ENCODE measurements around the gene HES2. TPM values are rescaled to one million over a fixed set of nuclear protein-coding genes. Genes with fewer than 3 reads are reported as not detected.

The HES2 gene
- polyA plus RNA-seq, 1 donor from 2014 or later, result not detected

GRCh38 chr1:6380037-6380436, 39.7 kb downstream of the HES2 start:
- Histone ChIP-seq H3F3A (ENCODE audit: insufficient read depth, low read length, poor library complexity, severe bottlenecking) (no peaks in the 10 kb centered on the region), H3K4me3 (ENCODE audit: low read length) (no peak overlapping the region), H4K20me1 (ENCODE audit: insufficient read depth) (peaks cover 4% of the 10 kb centered on the region), H3K9me2 (ENCODE audit: insufficient read depth, low read length) (no peaks in the 10 kb centered on the region), H3K9ac (ENCODE audit: low read length) (no peak overlapping the region), H3K27ac (ENCODE audit: low read length) (no peak overlapping the region), H3K27me3 (ENCODE audit: insufficient read depth, low read depth, low read length) (no peaks in the 10 kb centered on the region), H3K79me2 (replicated peaks; ENCODE audit: insufficient read depth, low read length) (peaks cover 29% of the 10 kb centered on the region), H3K4me2 (ENCODE audit: low read length) (no peak overlapping the region), H2AFZ (ENCODE audit: low read depth, low read length) (no peak overlapping the region), H3K9me3 (ENCODE audit: low read length) (peaks cover 4% of the 10 kb centered on the region), H3K36me3 (ENCODE audit: insufficient read depth, low read length) (no peaks in the 10 kb centered on the region)
- TF ChIP-seq, protein P1, sequence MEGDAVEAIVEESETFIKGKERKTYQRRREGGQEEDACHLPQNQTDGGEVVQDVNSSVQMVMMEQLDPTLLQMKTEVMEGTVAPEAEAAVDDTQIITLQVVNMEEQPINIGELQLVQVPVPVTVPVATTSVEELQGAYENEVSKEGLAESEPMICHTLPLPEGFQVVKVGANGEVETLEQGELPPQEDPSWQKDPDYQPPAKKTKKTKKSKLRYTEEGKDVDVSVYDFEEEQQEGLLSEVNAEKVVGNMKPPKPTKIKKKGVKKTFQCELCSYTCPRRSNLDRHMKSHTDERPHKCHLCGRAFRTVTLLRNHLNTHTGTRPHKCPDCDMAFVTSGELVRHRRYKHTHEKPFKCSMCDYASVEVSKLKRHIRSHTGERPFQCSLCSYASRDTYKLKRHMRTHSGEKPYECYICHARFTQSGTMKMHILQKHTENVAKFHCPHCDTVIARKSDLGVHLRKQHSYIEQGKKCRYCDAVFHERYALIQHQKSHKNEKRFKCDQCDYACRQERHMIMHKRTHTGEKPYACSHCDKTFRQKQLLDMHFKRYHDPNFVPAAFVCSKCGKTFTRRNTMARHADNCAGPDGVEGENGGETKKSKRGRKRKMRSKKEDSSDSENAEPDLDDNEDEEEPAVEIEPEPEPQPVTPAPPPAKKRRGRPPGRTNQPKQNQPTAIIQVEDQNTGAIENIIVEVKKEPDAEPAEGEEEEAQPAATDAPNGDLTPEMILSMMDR (IDR thresholded peaks at IDR 0.05; ENCODE audit: poor library complexity, severe bottlenecking), result no peak
- TF ChIP-seq, protein P2, sequence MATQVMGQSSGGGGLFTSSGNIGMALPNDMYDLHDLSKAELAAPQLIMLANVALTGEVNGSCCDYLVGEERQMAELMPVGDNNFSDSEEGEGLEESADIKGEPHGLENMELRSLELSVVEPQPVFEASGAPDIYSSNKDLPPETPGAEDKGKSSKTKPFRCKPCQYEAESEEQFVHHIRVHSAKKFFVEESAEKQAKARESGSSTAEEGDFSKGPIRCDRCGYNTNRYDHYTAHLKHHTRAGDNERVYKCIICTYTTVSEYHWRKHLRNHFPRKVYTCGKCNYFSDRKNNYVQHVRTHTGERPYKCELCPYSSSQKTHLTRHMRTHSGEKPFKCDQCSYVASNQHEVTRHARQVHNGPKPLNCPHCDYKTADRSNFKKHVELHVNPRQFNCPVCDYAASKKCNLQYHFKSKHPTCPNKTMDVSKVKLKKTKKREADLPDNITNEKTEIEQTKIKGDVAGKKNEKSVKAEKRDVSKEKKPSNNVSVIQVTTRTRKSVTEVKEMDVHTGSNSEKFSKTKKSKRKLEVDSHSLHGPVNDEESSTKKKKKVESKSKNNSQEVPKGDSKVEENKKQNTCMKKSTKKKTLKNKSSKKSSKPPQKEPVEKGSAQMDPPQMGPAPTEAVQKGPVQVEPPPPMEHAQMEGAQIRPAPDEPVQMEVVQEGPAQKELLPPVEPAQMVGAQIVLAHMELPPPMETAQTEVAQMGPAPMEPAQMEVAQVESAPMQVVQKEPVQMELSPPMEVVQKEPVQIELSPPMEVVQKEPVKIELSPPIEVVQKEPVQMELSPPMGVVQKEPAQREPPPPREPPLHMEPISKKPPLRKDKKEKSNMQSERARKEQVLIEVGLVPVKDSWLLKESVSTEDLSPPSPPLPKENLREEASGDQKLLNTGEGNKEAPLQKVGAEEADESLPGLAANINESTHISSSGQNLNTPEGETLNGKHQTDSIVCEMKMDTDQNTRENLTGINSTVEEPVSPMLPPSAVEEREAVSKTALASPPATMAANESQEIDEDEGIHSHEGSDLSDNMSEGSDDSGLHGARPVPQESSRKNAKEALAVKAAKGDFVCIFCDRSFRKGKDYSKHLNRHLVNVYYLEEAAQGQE (IDR thresholded peaks at IDR 0.05; ENCODE audit: borderline replicate concordance), result no peak
- TF ChIP-seq RAD21 (conservative IDR thresholded peaks at IDR 0.05) (no peak), TAF1 (IDR thresholded peaks at IDR 0.05; ENCODE audit: low read depth) (no peak)

DNA sequence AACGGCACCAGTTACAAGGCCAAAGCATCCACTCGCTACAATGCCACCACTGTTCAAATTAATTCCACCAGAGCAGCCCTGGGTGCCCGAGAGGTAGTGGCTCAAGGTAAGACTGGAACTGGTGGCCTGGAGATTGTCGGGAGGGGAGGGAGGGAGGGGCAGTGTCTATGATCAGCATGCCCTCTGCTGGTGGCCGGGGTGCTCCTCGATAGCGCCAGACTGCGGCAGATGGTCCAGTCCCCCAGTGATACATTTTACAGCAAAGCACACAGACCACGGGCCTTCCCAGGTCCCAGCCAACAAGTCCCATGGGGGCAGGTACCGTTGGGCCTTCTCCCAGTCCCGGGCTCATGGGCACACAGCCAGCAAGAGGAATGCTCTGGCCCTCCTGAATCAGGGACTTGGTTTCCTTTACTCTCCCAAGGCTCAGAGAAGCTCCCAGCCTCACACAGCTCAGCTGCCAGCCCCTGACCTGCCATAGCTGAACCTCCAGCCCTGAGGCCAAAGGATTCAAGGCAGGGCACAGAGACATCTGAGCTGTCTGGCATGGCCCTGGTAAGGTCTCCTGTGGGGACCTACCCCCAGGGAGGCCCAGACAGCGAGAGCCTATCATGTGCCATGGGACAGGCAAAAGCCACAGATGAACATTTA, 41.5 kb downstream of the HES2 start:
- Histone ChIP-seq H3K9me3 (ENCODE audit: low read length) (no peaks in the 10 kb centered on the region), H3K9me2 (ENCODE audit: insufficient read depth, low read length) (no peaks in the 10 kb centered on the region), H3K27ac (ENCODE audit: low read length) (no peak overlapping the region), H3K27me3 (ENCODE audit: insufficient read depth, low read depth, low read length) (no peaks in the 10 kb centered on the region), H3K4me3 (ENCODE audit: low read length) (no peak overlapping the region), H2AFZ (ENCODE audit: low read depth, low read length) (no peak overlapping the region), H3K9ac (ENCODE audit: low read length) (no peak overlapping the region), H3K79me2 (replicated peaks; ENCODE audit: insufficient read depth, low read length) (peaks cover 16% of the 10 kb centered on the region), H4K20me1 (ENCODE audit: insufficient read depth) (peaks cover 4% of the 10 kb centered on the region), H3F3A (ENCODE audit: insufficient read depth, low read length, poor library complexity, severe bottlenecking) (no peaks in the 10 kb centered on the region), H3K36me3 (ENCODE audit: insufficient read depth, low read length) (no peaks in the 10 kb centered on the region), H3K4me2 (ENCODE audit: low read length) (no peak overlapping the region)
- no peak for TF ChIP-seq EP300 (conservative IDR thresholded peaks at IDR 0.05; ENCODE audit: poor library complexity, severe bottlenecking)
- TF ChIP-seq, protein P2 (IDR thresholded peaks at IDR 0.05; ENCODE audit: borderline replicate concordance), result no peak
